Chondrocyte (in vitro differentiated cells): ENCODE measurements around the gene EPHB2. TPM values are rescaled to one million over a fixed set of nuclear protein-coding genes. Genes with fewer than 3 reads are reported as not detected.

Experiments used
- DNase-seq: peaks from one replicate; pipeline ENCODE4 v3.0.0; 2021; ENCODE audit warnings: mixed read lengths, low spot score
- H3K27ac Mint-ChIP-seq: one replicate; pipeline ENCODE4 v1.8.0; 2021; ENCODE audit warnings: mild to moderate bottlenecking, moderate library complexity, mixed read lengths; ENCODE audit not compliant: unreplicated experiment
- H3K27me3 Mint-ChIP-seq: 2 replicates; pipeline ENCODE4 v1.8.0; 2021; ENCODE audit warnings: low read depth, mixed read lengths
- H3K36me3 Mint-ChIP-seq: 2 replicates; pipeline ENCODE4 v1.8.0; 2021; ENCODE audit warnings: low read depth, mixed read lengths
- H3K4me1 Mint-ChIP-seq: 2 replicates; pipeline ENCODE4 v1.8.0; 2021; ENCODE audit warnings: low read depth, mild to moderate bottlenecking, mixed read lengths
- H3K4me3 Mint-ChIP-seq: one replicate; pipeline ENCODE4 v1.8.0; 2021; ENCODE audit warnings: mild to moderate bottlenecking, moderate library complexity, mixed read lengths; ENCODE audit not compliant: unreplicated experiment
- H3K9me3 Mint-ChIP-seq: 2 replicates; pipeline ENCODE4 v1.8.0; 2021; ENCODE audit warnings: low read depth, mixed read lengths
- total RNA-seq: library from RNA; stranded (reverse); gene quantifications from 3 replicates; pipeline ENCODE4 v1.2.1, GENCODE V29; 2021
- TF ChIP-seq, protein P1 (sequence below): fragments of 200-600 bp; sonication (generic); IDR thresholded peaks from 2 replicates; pipeline ENCODE4 v1.5.0; 2021; ENCODE audit warnings: antibody characterized with exemption, mild to moderate bottlenecking, moderate library complexity

Gene EPHB2
- total RNA-seq, 1 donor from 2014 or later: 44.6 TPM

DNA sequence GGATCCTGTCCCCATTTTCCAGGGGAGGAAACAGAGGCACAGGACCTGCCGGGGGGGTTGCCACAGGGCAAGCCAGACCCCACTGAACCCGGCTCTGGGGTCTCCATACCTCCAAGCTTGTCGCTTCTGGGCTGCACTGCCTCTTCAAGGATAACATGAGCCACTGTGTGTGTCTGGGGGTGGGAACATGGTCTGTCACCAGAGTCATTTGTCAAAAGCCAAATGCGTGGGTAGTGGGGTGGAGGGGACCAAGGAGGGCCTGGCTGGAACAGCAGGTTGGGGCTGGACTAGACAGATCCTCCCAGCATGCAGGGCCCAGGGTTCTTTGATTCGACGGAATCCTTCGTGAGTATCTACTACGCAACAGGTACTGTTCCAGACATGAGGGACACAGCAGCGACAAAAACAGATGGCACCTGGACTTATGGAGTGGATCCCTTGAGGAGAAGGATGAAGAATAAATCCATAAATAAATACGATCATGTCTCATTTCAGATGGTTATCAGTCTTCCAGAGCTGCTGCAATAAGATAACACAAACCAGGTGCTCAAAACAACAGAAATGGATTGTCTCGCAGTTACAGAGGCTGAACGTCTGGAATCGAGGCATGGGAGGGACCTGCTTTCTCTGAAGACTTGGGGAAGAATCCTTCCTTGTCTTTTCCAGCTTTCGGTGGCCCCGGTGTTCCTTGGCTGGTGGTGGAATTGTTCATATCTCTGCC is 28.9 kb upstream of the EPHB2 start:
- peaks cover 4% of the 10 kb centered on the region for H3K4me1 Mint-ChIP-seq
- TF ChIP-seq, protein P1, sequence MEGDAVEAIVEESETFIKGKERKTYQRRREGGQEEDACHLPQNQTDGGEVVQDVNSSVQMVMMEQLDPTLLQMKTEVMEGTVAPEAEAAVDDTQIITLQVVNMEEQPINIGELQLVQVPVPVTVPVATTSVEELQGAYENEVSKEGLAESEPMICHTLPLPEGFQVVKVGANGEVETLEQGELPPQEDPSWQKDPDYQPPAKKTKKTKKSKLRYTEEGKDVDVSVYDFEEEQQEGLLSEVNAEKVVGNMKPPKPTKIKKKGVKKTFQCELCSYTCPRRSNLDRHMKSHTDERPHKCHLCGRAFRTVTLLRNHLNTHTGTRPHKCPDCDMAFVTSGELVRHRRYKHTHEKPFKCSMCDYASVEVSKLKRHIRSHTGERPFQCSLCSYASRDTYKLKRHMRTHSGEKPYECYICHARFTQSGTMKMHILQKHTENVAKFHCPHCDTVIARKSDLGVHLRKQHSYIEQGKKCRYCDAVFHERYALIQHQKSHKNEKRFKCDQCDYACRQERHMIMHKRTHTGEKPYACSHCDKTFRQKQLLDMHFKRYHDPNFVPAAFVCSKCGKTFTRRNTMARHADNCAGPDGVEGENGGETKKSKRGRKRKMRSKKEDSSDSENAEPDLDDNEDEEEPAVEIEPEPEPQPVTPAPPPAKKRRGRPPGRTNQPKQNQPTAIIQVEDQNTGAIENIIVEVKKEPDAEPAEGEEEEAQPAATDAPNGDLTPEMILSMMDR: no peak
- H3K27me3 Mint-ChIP-seq: peaks cover 35% of the 10 kb centered on the region
- DNase-seq: no peak
- no peak overlapping the region for H3K4me3 Mint-ChIP-seq
- H3K27ac Mint-ChIP-seq: no peak overlapping the region
- H3K36me3 Mint-ChIP-seq: peaks cover 1% of the 10 kb centered on the region
- no peaks in the 10 kb centered on the region for H3K9me3 Mint-ChIP-seq

DNA sequence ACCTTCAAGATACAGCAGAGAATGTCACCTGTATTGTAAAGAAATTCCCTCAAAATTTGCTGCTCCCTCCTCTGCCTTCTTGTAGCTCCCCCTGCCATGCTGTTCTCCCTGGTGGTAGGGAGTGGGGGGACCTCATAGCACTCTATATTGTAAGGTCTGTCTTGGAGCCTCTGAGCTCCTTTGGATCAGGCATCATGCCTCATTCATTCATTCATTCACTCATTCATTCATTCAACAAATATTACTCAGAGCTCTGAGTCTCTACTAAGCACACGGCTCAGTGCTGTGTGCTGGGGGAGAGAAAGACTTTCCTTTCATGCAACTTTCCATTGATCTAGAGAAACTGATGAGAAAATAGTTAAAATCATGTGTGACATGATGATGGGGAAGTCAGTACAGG is 27.1 kb upstream of the EPHB2 start:
- Mint-ChIP-seq H3K4me1 (peaks cover 4% of the 10 kb centered on the region), H3K27ac (no peak overlapping the region), H3K27me3 (peaks cover 42% of the 10 kb centered on the region), H3K36me3 (peaks cover 1% of the 10 kb centered on the region), H3K4me3 (no peak overlapping the region), H3K9me3 (no peaks in the 10 kb centered on the region)
- TF ChIP-seq, protein P1: no peak
- DNase-seq: no peak

DNA sequence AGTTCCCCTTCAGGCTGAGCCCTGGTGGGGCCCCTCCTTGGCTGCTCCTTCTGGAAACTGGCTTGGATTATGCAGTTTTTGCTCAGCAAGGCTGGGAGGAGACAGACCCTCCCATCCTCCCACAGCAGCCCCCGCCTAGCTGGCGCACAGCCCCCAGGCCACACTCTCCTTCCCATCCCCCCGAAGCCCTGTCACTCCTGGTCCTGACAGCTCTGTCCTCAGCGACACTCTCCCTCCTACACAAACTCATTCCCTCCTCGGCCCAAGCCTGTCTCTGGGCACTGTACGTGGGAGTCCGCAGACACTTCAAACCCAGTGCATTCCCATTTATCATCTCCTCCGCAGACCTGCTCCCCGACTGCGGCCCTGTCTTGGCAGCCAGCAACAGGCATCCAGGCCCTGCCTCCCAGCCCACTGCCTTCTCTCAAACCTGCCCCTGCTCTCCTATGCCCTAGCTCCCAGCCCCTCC is 25.0 kb upstream of the EPHB2 start:
- H3K27me3 Mint-ChIP-seq: peaks cover 40% of the 10 kb centered on the region
- no peaks in the 10 kb centered on the region for H3K9me3 Mint-ChIP-seq
- no peak for DNase-seq
- peaks cover 1% of the 10 kb centered on the region for H3K36me3 Mint-ChIP-seq
- no peak overlapping the region for H3K27ac Mint-ChIP-seq
- H3K4me3 Mint-ChIP-seq: no peak overlapping the region
- H3K4me1 Mint-ChIP-seq: peaks cover 4% of the 10 kb centered on the region
- TF ChIP-seq, protein P1: no peak

DNA sequence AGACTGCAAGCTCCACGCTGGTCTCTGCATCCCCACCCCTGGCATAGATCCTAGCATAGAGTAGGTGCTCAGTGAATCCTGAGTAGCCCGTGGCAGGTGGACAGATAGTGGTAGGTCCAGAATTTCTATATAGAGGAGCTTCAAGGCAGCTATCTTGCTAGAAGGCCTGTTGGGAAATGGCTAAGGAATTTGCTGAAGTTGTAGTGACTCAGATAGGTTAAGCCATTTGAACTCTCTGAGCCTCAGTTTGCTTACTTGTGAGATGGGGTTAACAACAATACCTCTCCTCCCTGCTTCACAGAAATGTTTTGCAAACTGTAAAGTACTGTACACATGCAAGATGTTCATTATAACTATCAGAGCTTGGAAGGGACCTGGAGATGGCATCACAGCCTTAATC is 23.4 kb upstream of the EPHB2 start:
- H3K4me1 Mint-ChIP-seq: peaks cover 4% of the 10 kb centered on the region
- DNase-seq: no peak
- no peak overlapping the region for H3K27ac Mint-ChIP-seq
- H3K36me3 Mint-ChIP-seq: peaks cover 1% of the 10 kb centered on the region
- no peak overlapping the region for H3K4me3 Mint-ChIP-seq
- H3K9me3 Mint-ChIP-seq: no peaks in the 10 kb centered on the region
- TF ChIP-seq, protein P1: no peak
- peaks cover 34% of the 10 kb centered on the region for H3K27me3 Mint-ChIP-seq

DNA sequence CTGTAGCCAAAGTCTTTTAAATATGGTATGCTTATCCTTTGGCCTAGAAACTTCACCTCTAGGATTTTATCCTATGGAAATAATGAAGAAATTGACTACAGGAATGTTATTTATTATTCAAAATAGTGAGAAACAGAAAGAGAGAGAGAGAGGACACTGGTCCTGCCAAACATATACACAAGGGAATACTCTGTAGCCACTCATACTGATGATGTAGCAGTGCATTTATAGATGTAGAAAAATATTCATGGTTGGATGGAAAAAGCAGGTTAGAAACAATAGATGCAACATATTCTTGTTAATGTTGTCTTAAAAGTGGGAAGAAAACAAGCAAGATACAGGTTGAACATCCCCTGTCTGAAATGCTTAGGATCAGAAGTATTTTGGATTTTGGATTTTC is 22.2 kb upstream of the EPHB2 start:
- TF ChIP-seq, protein P1: no peak
- no peaks in the 10 kb centered on the region for H3K9me3 Mint-ChIP-seq
- H3K27me3 Mint-ChIP-seq: peaks cover 29% of the 10 kb centered on the region
- H3K27ac Mint-ChIP-seq: no peak overlapping the region
- DNase-seq: no peak
- peaks cover 4% of the 10 kb centered on the region for H3K4me1 Mint-ChIP-seq
- H3K4me3 Mint-ChIP-seq: no peak overlapping the region
- peaks cover under 1% of the 10 kb centered on the region for H3K36me3 Mint-ChIP-seq
